Brain pericyte (primary cell): ENCODE data around the gene DYRK2.
A peak's percentile ranks its signal among the peaks of the same experiment; 100 is the strongest.
"Not testable (repeated sequence)": the region's sequence is repeated elsewhere in the genome, so short reads cannot be mapped to it uniquely, and the experiment has no call there.

ENCODE experiments used
- DNase-seq: peaks from one replicate; pipeline ENCODE4 v3.0.0-alpha.2; 2012; ENCODE audit warnings: low read depth, low spot score

The DYRK2 gene

DNA sequence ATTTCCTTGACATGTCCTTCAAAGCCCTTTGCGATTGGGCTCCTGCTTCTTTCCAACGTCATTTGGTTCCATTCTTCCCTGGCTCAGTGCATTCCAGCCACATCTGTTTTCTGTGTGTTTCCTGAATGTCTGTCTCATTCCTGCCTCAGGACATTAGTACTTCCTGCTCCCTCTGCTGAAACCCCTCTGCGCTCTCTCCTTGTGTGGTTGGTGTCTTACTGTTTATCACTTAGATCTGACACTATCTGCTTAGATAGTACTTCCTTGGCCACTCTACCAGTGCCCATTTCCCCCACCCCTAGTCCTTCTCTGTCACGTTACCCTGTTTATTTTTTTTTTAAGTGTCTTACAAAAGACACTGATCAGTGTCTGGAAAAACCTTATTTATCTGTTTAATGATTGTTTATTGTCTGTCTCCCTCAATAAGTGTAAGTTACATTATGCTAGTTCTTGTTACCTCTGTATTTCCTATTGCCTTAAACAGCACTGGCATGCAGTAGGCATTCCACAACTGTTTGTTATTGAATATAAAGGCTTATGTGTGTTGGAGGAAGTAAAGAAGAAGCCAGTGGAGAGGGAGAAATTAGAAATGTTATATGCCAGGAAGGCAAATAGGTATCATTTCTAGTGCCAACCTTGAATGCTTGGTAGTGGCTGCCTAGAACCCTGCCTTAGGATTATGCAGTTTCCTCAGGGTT lies 21.5 kb downstream of the DYRK2 start:
- no peak for DNase-seq

DNA sequence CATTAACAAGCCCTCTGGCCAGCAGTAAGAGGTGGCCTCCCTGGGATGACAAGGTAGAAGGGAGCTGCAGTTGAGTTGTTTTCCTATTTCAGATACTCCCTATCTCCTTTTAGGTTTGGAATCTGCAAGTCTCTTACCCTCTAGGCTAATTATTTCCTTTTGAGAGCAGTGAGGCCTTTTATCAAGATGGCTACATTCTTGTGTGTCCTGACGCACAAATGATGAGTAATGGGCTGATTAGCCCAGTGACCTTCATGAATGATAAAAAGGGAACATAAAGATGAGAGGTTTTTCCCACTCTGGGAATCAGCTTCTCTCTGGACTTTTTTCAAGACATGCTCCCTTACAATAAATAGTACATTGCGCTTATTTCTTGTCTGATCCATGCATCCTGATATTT lies 22.9 kb downstream of the DYRK2 start:
- no peak for DNase-seq

DNA sequence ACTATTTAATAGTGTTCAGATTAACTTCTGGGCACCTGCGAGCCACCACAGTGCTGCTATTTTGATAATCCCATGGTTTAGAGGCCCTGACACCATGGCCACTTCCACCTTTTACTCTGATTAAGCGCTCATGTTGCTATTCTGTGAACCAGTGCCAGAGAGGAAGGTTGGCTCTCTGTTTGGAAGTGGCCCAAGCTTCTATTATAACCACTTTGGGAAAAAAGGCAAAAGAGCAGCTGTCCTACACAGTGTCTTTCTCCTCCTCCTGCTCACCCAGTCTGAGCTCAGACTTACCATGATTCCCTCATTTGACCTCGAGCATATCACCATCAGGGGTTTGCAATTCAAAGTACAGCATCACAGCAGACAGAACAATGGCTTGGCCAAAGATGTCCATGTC lies 23.3 kb downstream of the DYRK2 start:
- DNase-seq = no peak

DNA sequence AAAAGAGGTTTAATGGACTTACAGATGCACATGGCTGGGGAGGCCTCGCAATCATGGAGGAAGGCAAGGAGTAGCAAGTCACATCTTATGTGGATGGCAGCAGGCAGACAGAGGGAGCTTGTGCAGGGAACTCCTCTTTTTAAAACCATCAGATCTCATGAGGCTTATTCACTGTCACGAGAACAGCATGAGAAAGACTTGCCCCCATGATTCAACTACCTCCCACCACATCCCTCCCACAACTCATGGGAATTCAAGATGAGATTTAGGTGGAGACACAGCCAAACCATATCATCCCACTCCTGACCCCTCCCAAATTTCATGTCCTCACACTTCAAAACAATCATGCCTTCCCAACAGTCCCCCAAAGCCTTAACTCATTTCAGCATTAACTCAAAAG lies 24.0 kb downstream of the DYRK2 start:
- not testable (repeated sequence) for DNase-seq

DNA sequence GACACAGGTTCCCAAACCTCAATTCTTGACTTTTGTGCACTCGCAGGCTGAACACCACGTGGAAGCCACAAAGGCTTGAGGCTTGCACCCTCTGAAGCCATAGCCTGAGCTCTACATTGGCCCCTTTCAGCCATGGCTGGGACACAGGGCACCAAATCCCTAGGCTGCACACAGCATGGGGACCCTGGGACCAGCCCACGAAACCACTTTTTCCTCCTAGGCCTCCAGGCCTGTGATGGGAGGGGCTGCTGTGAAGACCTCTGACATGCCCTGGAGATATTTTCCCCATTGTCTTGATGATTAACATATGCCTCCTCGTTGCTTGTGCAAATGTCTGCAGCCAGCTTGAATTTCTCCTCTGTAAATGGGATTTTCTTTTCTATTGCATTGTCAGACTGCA lies 25.0 kb downstream of the DYRK2 start:
- DNase-seq = not testable (repeated sequence)

DNA sequence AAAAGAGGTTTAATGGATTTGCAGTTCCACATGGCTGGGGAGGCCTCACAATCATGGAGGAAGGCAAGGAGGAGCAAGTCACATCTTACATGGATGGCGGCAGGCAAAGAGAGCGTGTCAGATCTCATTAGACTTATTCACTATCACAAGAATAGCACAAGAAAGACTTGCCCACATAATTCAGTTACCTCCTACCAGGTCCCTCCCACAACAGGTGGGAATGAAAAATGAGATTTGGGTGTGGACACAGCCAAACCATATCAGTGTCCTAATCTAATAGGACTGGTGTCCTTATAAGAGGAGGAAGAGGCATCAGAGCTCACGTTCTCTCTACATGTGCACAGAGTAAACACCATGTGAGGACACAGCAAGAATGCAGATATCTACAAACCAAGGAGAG lies 25.9 kb downstream of the DYRK2 start:
- DNase-seq = no peak

DNA sequence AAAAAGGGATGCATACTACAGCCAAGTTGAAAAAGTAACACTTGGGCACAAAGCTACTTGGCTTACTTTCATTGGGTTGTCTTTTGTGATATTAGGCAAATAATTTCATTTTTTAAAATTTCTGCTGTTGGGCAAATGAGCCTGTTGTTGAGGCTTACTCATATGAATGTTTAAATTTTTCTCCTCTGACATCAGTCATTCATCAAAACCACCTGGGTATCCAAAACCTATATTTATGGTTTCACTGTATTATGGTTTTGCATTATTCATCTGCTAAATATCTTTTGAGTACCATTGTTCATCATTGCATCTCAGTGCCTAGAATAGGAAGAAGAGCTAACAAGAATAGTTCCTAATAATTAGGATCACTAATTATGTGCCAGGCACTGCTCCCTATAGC lies 28.1 kb downstream of the DYRK2 start:
- no peak for DNase-seq

DNA sequence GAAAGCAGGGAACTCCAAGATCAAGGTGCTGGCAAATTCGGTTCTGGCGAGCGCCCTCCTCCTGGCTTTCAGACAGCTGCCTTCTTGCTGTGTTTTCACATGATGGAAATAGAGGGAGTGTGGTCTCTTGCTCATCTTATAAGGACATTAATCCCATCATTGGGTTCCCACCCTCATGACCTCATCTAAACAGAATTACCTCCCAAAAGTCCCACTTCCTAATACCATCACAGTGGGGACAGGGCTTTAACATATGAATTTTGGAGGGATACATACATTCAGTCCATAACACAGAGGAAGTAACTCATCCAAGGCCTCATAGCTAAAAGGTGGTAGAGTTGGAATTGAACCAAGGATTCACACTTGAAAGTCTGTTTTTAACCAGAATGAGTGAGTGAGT lies 28.6 kb downstream of the DYRK2 start:
- no peak for DNase-seq

DNA sequence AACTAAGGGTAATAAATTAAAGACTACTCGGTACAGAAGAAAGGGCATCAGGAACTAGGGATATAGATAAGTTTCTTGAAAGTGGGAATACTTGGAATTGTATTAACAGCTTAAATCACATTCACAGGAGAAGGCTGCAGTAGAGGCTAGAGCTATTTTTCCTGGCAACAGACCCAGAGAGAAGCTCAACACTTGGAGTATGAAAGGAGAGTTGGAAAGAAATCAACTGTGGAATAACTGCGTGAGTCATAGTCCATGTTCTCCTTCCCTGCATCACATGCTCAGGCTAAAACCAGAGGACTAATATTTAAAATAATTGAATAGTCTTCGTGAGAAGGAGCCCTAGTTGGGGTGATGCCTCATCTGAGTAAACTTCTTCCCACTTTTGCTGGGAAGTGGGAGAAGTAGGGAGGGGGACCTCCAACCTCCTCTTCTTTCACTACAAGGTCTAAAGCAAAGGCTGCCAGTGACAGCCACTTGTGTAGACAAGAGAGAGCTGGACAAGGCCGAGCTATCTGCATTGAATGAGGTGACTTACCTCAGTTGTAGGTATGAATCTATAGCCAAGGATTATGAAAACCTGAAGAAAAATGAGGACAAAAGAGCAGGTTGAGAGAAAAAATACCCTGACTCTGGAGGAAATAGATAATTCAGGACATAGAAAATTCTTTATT lies 32.7 kb downstream of the DYRK2 start:
- DNase-seq = peak; percentile 73

DNA sequence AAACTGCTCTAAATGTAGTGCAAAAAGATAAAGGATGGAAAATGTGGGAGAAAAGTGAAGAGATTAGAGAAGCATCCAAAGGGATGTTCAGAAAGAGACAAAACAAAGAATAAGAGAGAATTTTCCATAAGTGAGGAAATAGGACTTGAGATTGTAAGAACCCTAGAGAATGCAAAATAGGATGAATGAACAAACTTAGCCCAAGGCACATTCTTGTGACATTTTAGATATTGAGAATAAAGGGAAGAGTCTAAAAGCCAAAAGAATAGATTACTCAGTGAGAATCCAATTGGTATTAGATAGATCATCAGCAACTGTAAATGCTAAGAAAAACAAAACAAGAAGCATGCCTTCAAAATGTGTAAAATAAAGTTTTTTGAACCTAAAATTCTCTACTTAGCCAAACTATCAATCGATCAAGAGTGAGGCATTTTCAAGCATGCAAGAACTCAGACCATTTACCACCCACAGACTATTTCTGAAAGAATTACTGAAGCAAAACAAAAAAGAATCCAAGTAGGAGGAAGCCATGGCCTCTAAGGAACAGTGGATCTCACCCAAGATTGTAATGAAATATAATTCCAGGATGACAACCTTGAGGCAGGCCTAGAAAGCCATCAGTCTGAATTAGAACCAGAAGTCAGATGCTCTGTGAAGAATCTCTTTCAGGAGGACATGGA lies 33.5 kb downstream of the DYRK2 start:
- DNase-seq = no peak

DNA sequence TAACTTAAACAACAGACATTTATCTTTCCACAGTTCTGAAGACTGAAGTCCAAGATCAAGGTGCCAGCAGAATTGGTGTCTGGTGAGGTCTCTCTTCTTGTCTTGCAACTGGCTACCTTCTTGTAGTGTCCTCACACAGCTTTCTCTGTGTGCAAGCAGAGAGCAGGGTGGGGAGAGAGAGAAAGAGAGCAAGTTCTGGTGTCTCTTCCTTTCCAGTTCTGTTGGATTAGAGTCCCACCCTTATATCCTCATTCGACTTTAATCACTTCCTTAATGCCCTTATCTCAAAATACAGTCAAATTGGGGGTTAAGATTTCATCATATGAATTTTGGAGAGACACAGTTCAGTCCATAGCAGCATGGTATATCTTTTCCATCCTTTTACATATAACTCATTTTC lies 40.8 kb downstream of the DYRK2 start:
- no peak for DNase-seq

DNA sequence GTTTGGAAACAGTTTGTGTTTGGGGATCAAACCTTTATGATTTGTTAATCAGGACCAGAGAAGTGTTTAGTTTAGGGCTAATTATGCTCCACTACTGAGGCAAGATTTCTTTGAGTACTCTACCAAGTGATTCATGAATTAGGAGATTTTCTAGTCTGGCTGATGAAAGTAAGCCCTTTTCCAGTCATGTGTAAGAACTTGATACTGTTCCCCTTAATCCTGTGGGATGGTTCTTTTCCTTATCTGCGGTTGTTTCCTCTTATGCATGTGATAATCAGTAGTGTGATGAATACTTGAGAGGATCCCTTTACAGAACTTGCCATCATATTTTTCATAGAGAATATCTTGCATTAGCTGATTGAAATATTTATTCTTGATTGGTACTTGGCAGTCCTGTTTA lies 42.1 kb downstream of the DYRK2 start:
- DNase-seq = no peak

DNA sequence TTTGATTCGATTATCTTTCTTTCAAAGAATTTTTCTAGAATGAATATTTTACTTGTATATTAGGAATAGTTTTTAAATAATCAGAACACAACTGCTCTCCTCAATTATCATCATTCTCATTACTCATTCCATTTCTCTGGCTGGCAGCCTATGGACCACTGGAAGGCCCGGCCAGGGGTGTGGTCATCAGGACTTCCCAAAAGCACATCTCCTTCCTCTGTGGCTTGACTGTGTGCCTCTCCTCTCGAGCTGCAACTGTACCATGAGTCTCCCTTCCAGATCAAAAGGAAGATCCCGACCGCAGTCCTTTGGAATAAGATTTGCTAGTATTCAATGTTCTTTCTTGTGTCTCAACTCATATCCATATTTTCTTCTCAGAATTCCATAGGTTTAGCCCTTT lies 42.7 kb downstream of the DYRK2 start:
- no peak for DNase-seq

DNA sequence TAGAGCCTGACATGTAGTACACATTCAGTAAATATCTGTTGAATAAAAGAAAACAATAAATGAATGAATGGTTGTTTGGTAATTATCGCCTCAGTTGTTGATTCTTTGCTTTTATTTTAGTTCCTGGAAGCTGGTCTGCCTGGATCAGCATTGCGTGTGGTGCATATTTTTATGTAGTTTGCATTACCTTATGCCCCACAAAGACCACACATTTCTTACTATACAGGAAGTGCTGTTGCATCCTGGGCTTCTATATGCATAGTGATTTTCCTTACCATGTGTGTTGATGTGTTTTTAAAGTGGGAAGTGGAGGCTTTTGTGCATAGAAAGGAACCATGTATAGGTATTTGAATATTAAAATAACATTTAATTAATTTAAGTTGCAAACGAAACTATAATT lies 43.6 kb downstream of the DYRK2 start:
- no peak for DNase-seq

DNA sequence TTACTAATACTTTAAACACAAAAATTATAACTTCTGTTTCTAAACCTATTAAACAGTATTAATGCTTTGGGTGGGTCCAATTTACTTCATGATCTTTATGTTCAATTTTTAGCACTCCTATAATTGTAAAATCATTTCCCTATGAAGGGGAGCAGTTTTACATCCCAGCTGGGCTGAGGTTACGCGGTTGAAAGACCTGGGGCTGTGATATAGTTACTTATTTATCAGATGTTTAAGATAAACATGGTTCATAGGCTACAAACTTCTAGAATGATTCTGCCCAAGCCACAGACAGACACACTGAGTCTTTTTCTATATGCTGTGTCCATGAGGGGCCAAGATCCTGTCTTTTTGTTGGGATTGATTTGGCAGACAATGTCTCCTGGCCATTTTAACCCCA lies 44.4 kb downstream of the DYRK2 start:
- DNase-seq = no peak

DNA sequence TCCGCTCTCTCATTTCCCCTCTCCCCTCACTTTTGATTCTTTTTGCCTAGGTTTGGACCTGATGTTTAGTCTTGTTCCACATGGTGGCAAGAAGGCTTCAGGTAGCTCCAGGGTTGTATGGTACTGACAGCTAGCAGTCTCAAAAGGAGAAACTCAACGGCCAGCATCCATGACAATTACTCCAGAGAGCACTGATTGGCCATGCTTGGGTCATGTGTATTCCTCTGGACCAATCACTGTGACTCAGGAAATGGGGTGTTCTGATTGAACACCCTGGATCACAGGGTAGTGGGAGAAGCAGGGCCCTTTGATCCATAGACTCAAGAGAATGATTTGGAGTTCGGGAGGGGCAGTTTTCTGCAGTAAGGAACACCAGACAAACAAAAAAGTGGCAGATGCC lies 45.3 kb downstream of the DYRK2 start:
- DNase-seq = no peak

DNA sequence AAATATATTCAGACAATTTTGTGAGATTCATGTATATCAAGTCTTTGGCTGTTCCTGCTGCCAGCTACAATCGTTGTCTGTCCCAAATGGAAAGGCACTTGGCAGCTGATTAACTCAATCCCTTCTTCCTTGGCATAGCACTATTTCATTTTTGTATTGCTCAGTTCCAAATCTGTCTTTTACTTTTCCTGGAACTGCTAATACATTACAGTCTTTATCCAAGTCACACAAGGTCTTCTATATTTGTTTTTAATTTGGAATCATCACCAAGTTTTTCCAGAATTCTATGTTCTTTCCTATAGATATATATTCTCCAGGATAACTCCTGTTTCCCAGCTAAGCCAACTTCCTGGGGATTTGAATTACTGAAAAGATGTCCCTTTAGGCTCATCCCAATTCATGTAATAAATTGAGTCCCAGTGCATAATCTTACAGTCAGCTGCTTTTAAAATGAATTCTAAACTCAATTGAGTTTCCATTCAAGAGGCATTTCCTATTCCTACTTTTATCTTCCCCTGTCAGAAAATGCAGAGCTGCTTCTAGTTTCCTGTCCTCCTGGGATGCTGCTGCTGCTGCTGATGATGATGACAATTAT lies 45.9 kb downstream of the DYRK2 start:
- no peak for DNase-seq

DNA sequence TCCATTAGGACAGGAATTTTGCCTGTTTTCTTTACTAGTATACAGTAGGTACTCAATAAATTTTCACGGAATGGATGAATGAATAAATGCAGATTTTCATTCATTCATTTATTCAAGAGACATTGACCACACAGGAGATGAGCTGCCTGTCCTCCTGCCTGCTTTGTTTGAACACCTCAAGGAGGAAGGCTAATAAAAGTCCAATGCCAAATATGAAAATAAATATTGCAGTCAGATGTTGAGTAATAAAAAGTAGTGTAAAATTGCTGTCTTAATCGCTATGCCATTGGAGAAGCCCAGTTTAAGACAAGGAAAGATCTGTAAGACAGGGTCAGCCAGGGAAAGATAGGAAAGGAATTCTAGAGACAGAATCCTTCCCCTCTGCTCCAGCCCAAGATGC lies 47.4 kb downstream of the DYRK2 start:
- no peak for DNase-seq

DNA sequence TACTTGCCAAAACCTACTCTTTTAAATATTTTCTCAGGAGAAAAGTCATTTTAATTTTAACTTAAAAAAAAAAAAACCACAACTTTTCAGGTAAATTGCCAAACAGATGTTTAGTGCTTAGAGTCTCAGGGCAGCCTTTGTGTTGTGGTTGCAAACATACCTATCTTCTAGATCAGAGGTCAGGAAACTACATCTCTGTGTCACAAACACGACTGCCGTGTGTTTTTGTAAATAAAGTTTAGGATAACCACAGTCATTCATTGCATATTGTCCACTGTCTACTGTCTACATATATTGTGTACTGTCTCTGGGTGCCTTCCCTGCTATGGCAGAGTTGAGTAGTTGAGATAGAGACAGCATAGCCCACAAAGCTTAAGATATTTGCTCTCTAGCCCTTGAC lies 48.9 kb downstream of the DYRK2 start:
- no peak for DNase-seq

DNA sequence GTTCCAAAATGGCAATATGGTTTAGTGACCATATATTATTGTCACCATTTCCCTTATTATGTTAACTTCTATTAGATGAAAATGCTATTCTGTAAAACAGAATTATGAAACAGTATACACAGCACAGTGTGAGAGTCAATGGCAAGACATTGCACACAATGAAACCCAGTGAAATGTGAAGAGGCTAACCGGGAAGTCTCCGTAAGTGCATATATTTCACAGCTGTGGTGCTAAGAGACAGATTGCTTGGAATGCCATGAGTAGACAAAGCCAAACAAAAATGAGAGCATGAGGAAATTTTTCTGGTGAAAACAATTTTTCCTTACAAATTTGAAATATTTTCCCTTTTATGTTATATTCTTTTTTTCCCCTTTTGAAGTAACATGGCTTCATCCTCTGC lies 49.4 kb downstream of the DYRK2 start:
- DNase-seq = no peak

DNA sequence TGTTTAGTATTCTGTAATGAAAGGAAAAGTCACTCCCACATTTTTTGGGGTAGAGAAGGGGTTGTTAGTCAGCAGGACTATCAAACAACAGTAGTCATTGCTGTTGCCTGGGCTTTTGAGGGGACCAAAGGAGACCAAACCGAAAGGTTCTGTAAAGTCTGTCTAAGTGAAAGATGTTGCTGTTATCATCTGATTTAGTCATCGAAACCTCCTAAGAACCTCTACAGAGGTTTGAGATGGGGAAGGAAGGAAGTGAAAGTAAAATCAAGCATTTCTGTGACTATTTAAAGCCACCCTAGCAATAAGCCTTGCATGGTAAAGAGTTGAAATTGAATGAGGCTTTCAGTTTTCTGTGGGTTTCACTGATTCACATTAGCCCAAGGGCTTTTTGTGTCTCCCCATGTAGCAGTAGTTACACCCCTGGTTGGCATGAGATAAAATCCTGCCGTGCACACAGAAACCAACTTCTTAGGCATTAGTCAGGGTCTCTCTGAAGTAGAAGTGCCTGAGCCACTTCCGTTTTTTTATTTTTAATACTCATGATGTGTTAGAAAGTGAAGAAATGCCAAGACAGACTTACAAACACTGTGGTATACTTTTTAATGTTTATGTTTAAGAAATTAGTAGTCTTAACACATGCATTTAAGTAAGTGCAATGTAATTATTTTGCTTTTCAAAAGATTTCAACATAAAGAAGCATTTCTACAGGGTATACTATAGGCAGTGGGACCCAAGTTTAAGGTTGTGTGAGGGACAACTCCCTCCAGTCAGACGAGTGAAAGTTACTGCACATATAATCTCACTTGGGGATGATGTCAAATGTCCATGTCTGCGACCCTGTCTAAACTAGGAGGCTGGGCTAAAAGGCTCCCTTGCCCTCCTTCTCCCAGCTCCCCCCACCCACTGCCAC lies 50.4 kb downstream of the DYRK2 start:
- no peak for DNase-seq

DNA sequence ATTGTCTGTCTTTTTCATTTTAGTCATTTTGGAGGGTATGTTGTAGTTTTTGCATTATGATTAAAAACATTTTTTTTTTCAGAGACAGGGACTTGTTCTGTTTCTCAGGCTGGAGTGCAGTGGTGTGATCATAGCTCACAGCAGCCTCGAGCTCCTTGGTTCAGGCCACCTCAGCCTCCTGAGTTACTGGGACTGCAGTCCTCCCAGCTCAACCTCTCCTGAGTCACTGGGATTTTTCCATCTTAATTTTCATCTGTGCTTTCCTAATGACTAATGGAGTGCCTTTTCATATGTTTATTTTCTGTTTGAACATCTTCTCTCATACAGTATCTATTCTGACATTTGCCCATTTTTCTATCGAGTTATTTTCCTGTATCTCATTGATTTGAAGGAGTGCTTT lies 52.6 kb downstream of the DYRK2 start:
- DNase-seq = no peak
